Neural cell (in vitro differentiated cells): Measurements from ENCODE around the gene ZNF841. TPM values are rescaled to one million over a fixed set of nuclear protein-coding genes. Genes with fewer than 3 reads are reported as not detected.

Experiments
- H2AFZ ChIP-seq: fragments of 200-600, 300-800 bp; sonication (generic), shearing (Covaris generic); 2 replicates; pipeline ENCODE4 v1.6.0; 2014; ENCODE audit warnings: low read depth, mild to moderate bottlenecking, antibody characterized with exemption, low read length, moderate library complexity
- H3F3A ChIP-seq: fragments of 200-600 bp; shearing (Covaris generic); 2 replicates; pipeline ENCODE4 v1.6.1; 2016; ENCODE audit warnings: mild to moderate bottlenecking, moderate library complexity, mixed read lengths, antibody characterized with exemption, low read length; ENCODE audit not compliant: insufficient read depth, poor library complexity, severe bottlenecking
- H3K27ac ChIP-seq: fragments of 200-600, 300-800 bp; sonication (generic), shearing (Covaris generic); 2 replicates; pipeline ENCODE4 v1.5.1; 2014; ENCODE audit warnings: mild to moderate bottlenecking, low read length, moderate library complexity
- H3K27me3 ChIP-seq: fragments of 300-800, 200-600 bp; sonication (generic), shearing (Covaris generic); 2 replicates; pipeline ENCODE4 v1.6.0; 2014; ENCODE audit warnings: mild to moderate bottlenecking, low read depth, low read length, moderate library complexity; ENCODE audit not compliant: insufficient read depth
- H3K36me3 ChIP-seq: fragments of 300-800, 200-600 bp; sonication (generic), shearing (Covaris generic); 2 replicates; pipeline ENCODE4 v1.5.1; 2014; ENCODE audit warnings: mild to moderate bottlenecking, antibody characterized with exemption, low read length, moderate library complexity; ENCODE audit not compliant: insufficient read depth
- H3K4me2 ChIP-seq: fragments of 300-800, 200-600 bp; sonication (generic), shearing (Covaris generic); 2 replicates; pipeline ENCODE4 v1.6.0; 2014; ENCODE audit warnings: mild to moderate bottlenecking, low read length
- H3K4me3 ChIP-seq: fragments of 300-800, 200-600 bp; sonication (generic), shearing (Covaris generic); 2 replicates; pipeline ENCODE4 v1.5.1; 2014; ENCODE audit warnings: mild to moderate bottlenecking, low read length, moderate library complexity
- H3K79me2 ChIP-seq: fragments of 200-600 bp; shearing (Covaris generic); replicated peaks from 2 replicates; pipeline ENCODE4 v1.6.0; 2014; ENCODE audit warnings: mild to moderate bottlenecking, low read length, moderate library complexity; ENCODE audit not compliant: insufficient read depth
- H3K9ac ChIP-seq: fragments of 300-800, 200-600 bp; sonication (generic), shearing (Covaris generic); 2 replicates; pipeline ENCODE4 v1.6.1; 2016; ENCODE audit warnings: mild to moderate bottlenecking, low read length, mixed read lengths
- H3K9me2 ChIP-seq: fragments of 200-600 bp; shearing (Covaris generic); 2 replicates; pipeline ENCODE4 v1.6.1; 2016; ENCODE audit warnings: mild to moderate bottlenecking, low read length, mixed read lengths; ENCODE audit not compliant: insufficient read depth
- H3K9me3 ChIP-seq: fragments of 200-600, 300-800 bp; sonication (generic), shearing (Covaris generic); 2 replicates; pipeline ENCODE4 v1.6.1; 2016; ENCODE audit warnings: mild to moderate bottlenecking, mixed run types, low read length, moderate library complexity, mixed read lengths
- H4K20me1 ChIP-seq: fragments of 200-600 bp; shearing (Covaris generic); 2 replicates; pipeline ENCODE4 v1.6.1; 2016; ENCODE audit warnings: mild to moderate bottlenecking, mixed run types; ENCODE audit not compliant: insufficient read depth
- EP300 ChIP-seq: fragments of 450-650 bp; conservative IDR thresholded peaks from 2 replicates; pipeline ENCODE4 v1.6.1; 2014; ENCODE audit warnings: antibody characterized with exemption, mild to moderate bottlenecking, moderate library complexity; ENCODE audit not compliant: poor library complexity, severe bottlenecking
- EZH2 ChIP-seq: fragments of 200-600, 300-800 bp; shearing (Covaris generic), sonication (generic); IDR thresholded peaks from 2 replicates; pipeline ENCODE4 v1.6.1; 2014; ENCODE audit warnings: antibody characterized with exemption, low read length, borderline replicate concordance, mild to moderate bottlenecking; ENCODE audit not compliant: insufficient read depth, poor library complexity, severe bottlenecking
- MXI1 ChIP-seq: fragments of 450-650 bp; conservative IDR thresholded peaks from 2 replicates; pipeline ENCODE4 v1.6.1; 2014; ENCODE audit warnings: antibody characterized with exemption, mild to moderate bottlenecking; ENCODE audit not compliant: poor library complexity, severe bottlenecking
- POLR2AphosphoS5 ChIP-seq: IDR thresholded peaks from 2 replicates; pipeline ENCODE4 v1.6.1; 2012
- RAD21 ChIP-seq: fragments of 450-650 bp; conservative IDR thresholded peaks from 2 replicates; pipeline ENCODE4 v1.6.1; 2014; ENCODE audit warnings: antibody characterized with exemption, mild to moderate bottlenecking, moderate library complexity
- SMC3 ChIP-seq: fragments of 450-650 bp; conservative IDR thresholded peaks from 2 replicates; pipeline ENCODE4 v1.6.1; 2014; ENCODE audit warnings: antibody characterized with exemption, mild to moderate bottlenecking, moderate library complexity; ENCODE audit not compliant: poor library complexity
- TAF1 ChIP-seq: IDR thresholded peaks from 2 replicates; pipeline ENCODE4 v1.6.1; 2012; ENCODE audit warnings: low read depth
- polyA plus RNA-seq: library from polyadenylated mRNA; depleted of rRNA; stranded (reverse); fragments of >200 nt; gene quantifications from 2 replicates; pipeline ENCODE4 v1.2.3, GENCODE V29; 2014
- TF ChIP-seq, protein P1 (sequence below): fragments of 450-650 bp; IDR thresholded peaks from 2 replicates; pipeline ENCODE4 v1.5.1; 2014; ENCODE audit warnings: antibody characterized with exemption, mild to moderate bottlenecking, moderate library complexity; ENCODE audit not compliant: poor library complexity, severe bottlenecking
- TF ChIP-seq, protein P2 (sequence below): IDR thresholded peaks from 2 replicates; pipeline ENCODE4 v1.6.1; 2012; ENCODE audit warnings: borderline replicate concordance

ZNF841 gene
- polyA plus RNA-seq, 1 donor from 2014 or later: 27.5 TPM

DNA sequence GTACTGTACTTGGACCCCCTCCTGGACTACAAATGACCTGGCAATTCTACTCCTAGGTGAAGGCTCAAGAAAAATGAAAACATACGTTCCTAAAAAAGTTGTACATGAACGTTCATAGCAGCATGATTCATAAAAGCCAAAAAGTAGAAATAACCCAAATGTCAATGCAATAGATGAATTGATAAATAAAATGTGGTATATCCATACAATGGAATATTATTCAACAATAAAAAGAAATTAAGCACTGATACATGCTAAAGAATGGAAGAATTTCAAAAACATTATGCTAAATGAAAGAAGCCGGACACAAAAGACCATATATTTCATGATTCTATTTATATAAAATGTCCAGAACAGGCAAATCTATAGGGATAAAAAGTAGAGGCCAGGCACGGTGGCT, 56.4 kb downstream of the ZNF841 start:
- no peak overlapping the region for H2AFZ ChIP-seq
- no peak overlapping the region for H3K9ac ChIP-seq
- peaks cover 3% of the 10 kb centered on the region for H3F3A ChIP-seq
- no peak overlapping the region for H3K27ac ChIP-seq
- peaks cover 46% of the 10 kb centered on the region for H3K9me3 ChIP-seq
- no peaks in the 10 kb centered on the region for H4K20me1 ChIP-seq
- H3K27me3 ChIP-seq: no peaks in the 10 kb centered on the region
- H3K4me2 ChIP-seq: no peak overlapping the region
- TF ChIP-seq, protein P1, sequence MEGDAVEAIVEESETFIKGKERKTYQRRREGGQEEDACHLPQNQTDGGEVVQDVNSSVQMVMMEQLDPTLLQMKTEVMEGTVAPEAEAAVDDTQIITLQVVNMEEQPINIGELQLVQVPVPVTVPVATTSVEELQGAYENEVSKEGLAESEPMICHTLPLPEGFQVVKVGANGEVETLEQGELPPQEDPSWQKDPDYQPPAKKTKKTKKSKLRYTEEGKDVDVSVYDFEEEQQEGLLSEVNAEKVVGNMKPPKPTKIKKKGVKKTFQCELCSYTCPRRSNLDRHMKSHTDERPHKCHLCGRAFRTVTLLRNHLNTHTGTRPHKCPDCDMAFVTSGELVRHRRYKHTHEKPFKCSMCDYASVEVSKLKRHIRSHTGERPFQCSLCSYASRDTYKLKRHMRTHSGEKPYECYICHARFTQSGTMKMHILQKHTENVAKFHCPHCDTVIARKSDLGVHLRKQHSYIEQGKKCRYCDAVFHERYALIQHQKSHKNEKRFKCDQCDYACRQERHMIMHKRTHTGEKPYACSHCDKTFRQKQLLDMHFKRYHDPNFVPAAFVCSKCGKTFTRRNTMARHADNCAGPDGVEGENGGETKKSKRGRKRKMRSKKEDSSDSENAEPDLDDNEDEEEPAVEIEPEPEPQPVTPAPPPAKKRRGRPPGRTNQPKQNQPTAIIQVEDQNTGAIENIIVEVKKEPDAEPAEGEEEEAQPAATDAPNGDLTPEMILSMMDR: no peak
- TF ChIP-seq EP300: no peak
- TF ChIP-seq, protein P2, sequence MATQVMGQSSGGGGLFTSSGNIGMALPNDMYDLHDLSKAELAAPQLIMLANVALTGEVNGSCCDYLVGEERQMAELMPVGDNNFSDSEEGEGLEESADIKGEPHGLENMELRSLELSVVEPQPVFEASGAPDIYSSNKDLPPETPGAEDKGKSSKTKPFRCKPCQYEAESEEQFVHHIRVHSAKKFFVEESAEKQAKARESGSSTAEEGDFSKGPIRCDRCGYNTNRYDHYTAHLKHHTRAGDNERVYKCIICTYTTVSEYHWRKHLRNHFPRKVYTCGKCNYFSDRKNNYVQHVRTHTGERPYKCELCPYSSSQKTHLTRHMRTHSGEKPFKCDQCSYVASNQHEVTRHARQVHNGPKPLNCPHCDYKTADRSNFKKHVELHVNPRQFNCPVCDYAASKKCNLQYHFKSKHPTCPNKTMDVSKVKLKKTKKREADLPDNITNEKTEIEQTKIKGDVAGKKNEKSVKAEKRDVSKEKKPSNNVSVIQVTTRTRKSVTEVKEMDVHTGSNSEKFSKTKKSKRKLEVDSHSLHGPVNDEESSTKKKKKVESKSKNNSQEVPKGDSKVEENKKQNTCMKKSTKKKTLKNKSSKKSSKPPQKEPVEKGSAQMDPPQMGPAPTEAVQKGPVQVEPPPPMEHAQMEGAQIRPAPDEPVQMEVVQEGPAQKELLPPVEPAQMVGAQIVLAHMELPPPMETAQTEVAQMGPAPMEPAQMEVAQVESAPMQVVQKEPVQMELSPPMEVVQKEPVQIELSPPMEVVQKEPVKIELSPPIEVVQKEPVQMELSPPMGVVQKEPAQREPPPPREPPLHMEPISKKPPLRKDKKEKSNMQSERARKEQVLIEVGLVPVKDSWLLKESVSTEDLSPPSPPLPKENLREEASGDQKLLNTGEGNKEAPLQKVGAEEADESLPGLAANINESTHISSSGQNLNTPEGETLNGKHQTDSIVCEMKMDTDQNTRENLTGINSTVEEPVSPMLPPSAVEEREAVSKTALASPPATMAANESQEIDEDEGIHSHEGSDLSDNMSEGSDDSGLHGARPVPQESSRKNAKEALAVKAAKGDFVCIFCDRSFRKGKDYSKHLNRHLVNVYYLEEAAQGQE: no peak
- no peak overlapping the region for H3K4me3 ChIP-seq
- H3K36me3 ChIP-seq: peaks cover 54% of the 10 kb centered on the region
- H3K79me2 ChIP-seq: peaks cover 6% of the 10 kb centered on the region
- H3K9me2 ChIP-seq: no peaks in the 10 kb centered on the region

DNA sequence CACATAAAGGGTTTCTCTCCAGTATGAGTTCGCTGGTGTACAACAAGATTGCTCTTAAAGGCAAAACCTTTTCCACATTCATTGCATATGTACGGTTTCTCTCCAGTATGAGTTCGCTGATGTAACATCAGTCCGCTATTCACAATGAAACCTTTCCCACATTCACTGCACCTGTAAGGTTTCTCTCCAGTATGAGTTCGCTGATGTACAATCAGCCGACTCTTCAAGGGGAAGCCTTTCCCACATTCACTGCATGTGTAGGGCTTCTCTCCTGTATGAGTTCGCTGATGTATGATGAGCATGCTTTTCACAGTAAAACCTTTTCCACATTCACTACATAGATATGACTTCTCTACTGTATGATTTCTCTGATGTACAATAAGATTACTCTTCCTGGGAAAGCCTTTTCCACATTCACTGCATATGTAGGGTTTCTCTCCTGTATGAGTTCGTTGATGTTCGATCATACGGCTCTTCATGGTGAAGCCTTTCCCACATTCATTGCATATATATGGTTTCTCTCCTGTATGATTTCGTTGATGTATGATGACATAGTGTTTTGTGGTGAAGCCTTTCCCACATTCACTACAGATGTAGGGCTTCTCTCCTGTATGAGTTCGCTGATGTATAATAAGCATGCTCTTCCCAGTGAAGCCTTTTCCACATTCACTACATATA, 61.4 kb downstream of the ZNF841 start:
- H3K9me2 ChIP-seq: no peaks in the 10 kb centered on the region
- H3K9me3 ChIP-seq: peaks cover 57% of the 10 kb centered on the region
- no peaks in the 10 kb centered on the region for H3K27me3 ChIP-seq
- no peak overlapping the region for H3K4me3 ChIP-seq
- TF ChIP-seq EZH2: no peak
- no peak for TF ChIP-seq MXI1
- TF ChIP-seq RAD21: no peak
- TF ChIP-seq EP300: no peak
- TF ChIP-seq, protein P2: no peak
- no peak for TF ChIP-seq SMC3
- TF ChIP-seq, protein P1: no peak
- no peak for TF ChIP-seq POLR2AphosphoS5
- TF ChIP-seq TAF1: no peak
- peaks cover 10% of the 10 kb centered on the region for H3K79me2 ChIP-seq
- H3K4me2 ChIP-seq: no peak overlapping the region
- H3F3A ChIP-seq: peaks cover 3% of the 10 kb centered on the region
- peaks cover 70% of the 10 kb centered on the region for H3K36me3 ChIP-seq
- no peak overlapping the region for H3K9ac ChIP-seq
- H4K20me1 ChIP-seq: no peaks in the 10 kb centered on the region
- no peak overlapping the region for H2AFZ ChIP-seq
- no peak overlapping the region for H3K27ac ChIP-seq
